HEK293T (cell line): Measurements from ENCODE around the gene PDE10A.
"Not testable (repeated sequence)": the region's sequence is repeated elsewhere in the genome, so short reads cannot be mapped to it uniquely, and the experiment has no call there.

Source experiments
- CTCF ChIA-PET: fragments of 350-600 bp; formaldehyde crosslinking; extraction: SDS; loops from one replicate; lab custom pipeline; 2021; ENCODE audit warnings: antibody characterized with exemption, inconsistent platforms; lab: Yijun Ruan, JAX
- POLR2A ChIA-PET: fragments of 350-600 bp; formaldehyde crosslinking; extraction: SDS; loops from one replicate; lab custom pipeline; 2020; ENCODE audit warnings: antibody characterized with exemption, inconsistent platforms; lab: Yijun Ruan, JAX
- DNase-seq: peaks from one replicate; pipeline ENCODE4 v3.0.0; 2012; ENCODE audit warnings: mixed read lengths; ENCODE audit errors: extremely low spot score
- ARNT ChIP-seq: fragments of 450-650 bp; IDR thresholded peaks from 2 replicates; pipeline ENCODE4 v1.6.1; 2017; ENCODE audit warnings: mild to moderate bottlenecking
- BHLHE40 ChIP-seq: fragments of 450-650 bp; IDR thresholded peaks from 2 replicates; pipeline ENCODE4 v1.6.1; 2016; ENCODE audit warnings: mild to moderate bottlenecking, moderate library complexity, borderline replicate concordance
- CTBP1 ChIP-seq: fragments of 450-650 bp; IDR thresholded peaks from 2 replicates; pipeline ENCODE4 v1.6.1; 2016; ENCODE audit warnings: borderline replicate concordance
- ELF4 ChIP-seq: fragments of 450-650 bp; IDR thresholded peaks from 2 replicates; pipeline ENCODE4 v1.6.1; 2017; ENCODE audit warnings: antibody characterized with exemption
- FOXA1 ChIP-seq: fragments of 450-650 bp; IDR thresholded peaks from 2 replicates; pipeline ENCODE4 v1.6.1; 2016; ENCODE audit warnings: mild to moderate bottlenecking
- FOXK2 ChIP-seq: fragments of 450-650 bp; IDR thresholded peaks from 2 replicates; pipeline ENCODE4 v1.6.1; 2016; ENCODE audit warnings: mild to moderate bottlenecking
- FOXM1 ChIP-seq: fragments of 450-650 bp; IDR thresholded peaks from 2 replicates; pipeline ENCODE4 v1.6.1; 2017; ENCODE audit warnings: mild to moderate bottlenecking, borderline replicate concordance
- HDGF ChIP-seq: fragments of 450-650 bp; IDR thresholded peaks from 2 replicates; pipeline ENCODE4 v1.6.1; 2017; ENCODE audit warnings: antibody characterized with exemption, borderline replicate concordance
- L3MBTL2 ChIP-seq: fragments of 450-650 bp; conservative IDR thresholded peaks from 2 replicates; pipeline ENCODE4 v1.6.1; 2016; ENCODE audit warnings: mild to moderate bottlenecking
- LEF1 ChIP-seq: fragments of 450-650 bp; IDR thresholded peaks from 2 replicates; pipeline ENCODE4 v1.6.1; 2017; ENCODE audit warnings: mild to moderate bottlenecking, borderline replicate concordance
- NFRKB ChIP-seq: fragments of 450-650 bp; IDR thresholded peaks from 2 replicates; pipeline ENCODE4 v1.6.1; 2016; ENCODE audit warnings: mild to moderate bottlenecking, moderate library complexity
- PKNOX1 ChIP-seq: fragments of 450-650 bp; IDR thresholded peaks from 2 replicates; pipeline ENCODE4 v1.6.1; 2016
- SP1 ChIP-seq: fragments of 450-650 bp; IDR thresholded peaks from 2 replicates; pipeline ENCODE4 v1.6.1; 2017
- SUZ12 ChIP-seq: fragments of 450-650 bp; IDR thresholded peaks from 2 replicates; pipeline ENCODE4 v1.6.1; 2016; ENCODE audit warnings: mild to moderate bottlenecking
- TARDBP ChIP-seq: fragments of 450-650 bp; IDR thresholded peaks from 2 replicates; pipeline ENCODE4 v1.6.1; 2016
- ZNF384 ChIP-seq: fragments of 450-650 bp; IDR thresholded peaks from 2 replicates; pipeline ENCODE4 v1.6.1; 2016

The PDE10A gene

GRCh38 chr6:165481921-165482320 lies 181.1 kb downstream of the PDE10A start:
- CTCF ChIA-PET, result interaction anchor here (1.5 kb wide), 1 partner anchor 26 kb away, joined by 4 read pairs; no protein-coding TSS in a partner anchor
- no peak for TF ChIP-seq FOXM1
- TF ChIP-seq TARDBP, result no peak
- no peak for TF ChIP-seq PKNOX1
- TF ChIP-seq ZNF384, result no peak
- TF ChIP-seq SP1, result no peak
- no peak for TF ChIP-seq LEF1
- TF ChIP-seq ELF4, result no peak
- TF ChIP-seq FOXA1, result no peak
- TF ChIP-seq BHLHE40, result no peak
- no peak for TF ChIP-seq SUZ12
- no peak for TF ChIP-seq L3MBTL2
- no peak for TF ChIP-seq ARNT
- TF ChIP-seq NFRKB, result no peak
- no peak for TF ChIP-seq CTBP1
- TF ChIP-seq FOXK2, result no peak
- no peak for TF ChIP-seq HDGF
- no peak for DNase-seq
- POLR2A ChIA-PET, result no interaction called here

- POLR2A ChIA-PET, result no interaction called here
- no peak for DNase-seq
- TF ChIP-seq LEF1 (no peak), HDGF (no peak), SP1 (no peak), TARDBP (no peak), ZNF384 (no peak), PKNOX1 (no peak), SUZ12 (no peak)
- CTCF ChIA-PET, result interaction anchor here (1.5 kb wide), 1 partner anchor 25 kb away, joined by 4 read pairs; no protein-coding TSS in a partner anchor
These were observed 182.1 kb downstream of the PDE10A start for GRCh38 chr6:165480916-165481315.

GRCh38 chr6:165478581-165478980 lies 184.5 kb downstream of the PDE10A start:
- POLR2A ChIA-PET, result no interaction called here
- TF ChIP-seq ARNT (no peak), FOXM1 (no peak), NFRKB (no peak), PKNOX1 (no peak), CTBP1 (no peak), SUZ12 (no peak), ELF4 (no peak), SP1 (no peak), ZNF384 (no peak), BHLHE40 (no peak), TARDBP (no peak), L3MBTL2 (no peak), FOXK2 (no peak), LEF1 (no peak), HDGF (no peak)
- DNase-seq, result no peak
- CTCF ChIA-PET, result no interaction called here

- DNase-seq, result no peak
- POLR2A ChIA-PET, result no interaction called here
- no peak for TF ChIP-seq ELF4
- CTCF ChIA-PET, result no interaction called here
These were observed 193.6 kb downstream of the PDE10A start for GRCh38 chr6:165469483-165469882.

GRCh38 chr6:165468340-165469235 lies 194.5 kb downstream of the PDE10A start:
- ChIA-PET POLR2A (no interaction called here), CTCF (no interaction called here)
- TF ChIP-seq SUZ12 (no peak), FOXM1 (no peak), ELF4 (no peak), FOXK2 (no peak), HDGF (no peak), TARDBP (no peak), CTBP1 (no peak), ZNF384 (no peak), ARNT (no peak)
- DNase-seq, result no peak

- DNase-seq, POLR2A ChIA-PET, CTCF ChIA-PET: not testable (repeated sequence)
These were observed 199.5 kb downstream of the PDE10A start for GRCh38 chr6:165463499-165463898.

- DNase-seq, CTCF ChIA-PET, POLR2A ChIA-PET: not testable (repeated sequence)
These were observed 203.3 kb downstream of the PDE10A start for GRCh38 chr6:165459605-165460301.
